Endometrial microvascular endothelial cells (primary cell): ENCODE results near the gene HACE1. TPM values are rescaled to one million over a fixed set of nuclear protein-coding genes. Genes with fewer than 3 reads are reported as not detected.
"Not testable (repeated sequence)": the region's sequence is repeated elsewhere in the genome, so short reads cannot be mapped to it uniquely, and the experiment has no call there.

ENCODE experiments used
- in situ Hi-C: cut with HindIII; loops from 2 replicates; pipeline ENCODE4 v1.10.0; 2017; ENCODE audit warnings: low sequenced_read_pairs, low pct_unique_long_range_greater_than_20kb; ENCODE audit errors: inconsistent ontology term
- total RNA-seq: library from RNA; depleted of rRNA; stranded (reverse); fragments of >200 nt; gene quantifications from one replicate; pipeline ENCODE4 v1.2.3, GENCODE V29; 2015; ENCODE audit errors: inconsistent ontology term

The HACE1 gene
- total RNA-seq, 1 donor from 2014 or later = 9.7 TPM

DNA sequence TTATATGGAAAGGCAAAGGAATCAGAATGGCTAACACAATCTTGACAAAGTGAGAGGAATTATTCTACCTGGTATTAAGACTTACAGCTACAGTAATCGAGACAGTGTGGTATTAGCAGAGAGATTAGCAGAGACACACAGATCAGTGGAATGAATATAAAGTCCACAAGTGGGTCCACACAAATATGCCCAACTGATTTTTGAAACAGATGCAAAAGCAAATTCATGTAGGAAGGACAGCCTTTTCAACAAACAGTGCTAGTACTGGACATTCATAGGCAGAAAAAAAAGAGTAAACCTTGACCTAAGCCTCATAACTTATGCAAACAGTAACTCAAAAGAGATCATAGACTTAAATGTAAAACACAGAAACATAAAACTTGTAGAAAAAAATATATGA, 22.6 kb downstream of the HACE1 start:
- in situ Hi-C loops = no loop called here

DNA sequence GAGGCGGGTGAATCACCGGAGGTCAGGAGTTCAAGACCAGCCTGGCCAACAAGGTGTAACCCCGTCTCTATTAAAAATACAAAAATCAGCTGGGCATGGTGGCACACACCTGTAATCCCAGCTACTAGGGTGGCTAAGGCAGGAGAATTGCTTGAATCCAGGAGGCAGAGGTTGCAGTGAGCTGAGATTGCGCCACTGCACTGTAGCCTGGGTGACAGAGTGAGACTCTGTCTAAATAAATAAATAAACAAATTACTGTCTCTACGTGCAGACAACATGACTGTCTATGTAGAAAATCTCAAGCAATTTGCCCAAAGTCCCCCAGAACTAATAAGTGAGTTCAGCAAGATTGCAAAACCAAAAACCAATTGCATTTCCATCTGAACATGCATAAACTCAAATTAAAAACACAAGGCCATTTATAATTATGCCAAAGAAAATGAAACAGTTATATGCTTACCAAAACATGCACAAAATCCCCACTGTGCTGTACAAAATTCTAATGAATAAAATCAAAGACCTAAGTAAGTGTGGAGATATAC, 23.2 kb downstream of the HACE1 start:
- in situ Hi-C loops = not testable (repeated sequence)

DNA sequence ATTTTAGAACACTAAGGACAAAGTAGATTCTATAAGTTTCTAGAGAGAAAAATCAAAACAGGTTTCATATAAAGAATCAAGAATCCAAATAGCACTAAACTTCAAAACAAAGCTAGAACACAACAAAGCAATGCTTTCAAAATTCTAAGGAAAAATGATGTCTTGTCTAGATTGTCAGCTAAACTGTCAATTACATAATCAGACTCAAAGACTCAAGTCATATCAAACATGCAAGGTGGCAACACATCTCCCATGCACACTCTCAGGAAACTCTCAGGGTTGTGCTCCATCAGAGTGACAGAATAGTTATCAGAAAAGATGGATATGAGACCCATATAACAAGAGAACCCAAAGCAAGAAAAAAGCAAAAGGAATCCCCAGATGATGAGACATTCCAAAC, 23.9 kb downstream of the HACE1 start:
- in situ Hi-C loops = no loop called here

- in situ Hi-C loops = no loop called here
Observed at GRCh38 chr6:104829183-104829958, 30.3 kb downstream of the HACE1 start.

DNA sequence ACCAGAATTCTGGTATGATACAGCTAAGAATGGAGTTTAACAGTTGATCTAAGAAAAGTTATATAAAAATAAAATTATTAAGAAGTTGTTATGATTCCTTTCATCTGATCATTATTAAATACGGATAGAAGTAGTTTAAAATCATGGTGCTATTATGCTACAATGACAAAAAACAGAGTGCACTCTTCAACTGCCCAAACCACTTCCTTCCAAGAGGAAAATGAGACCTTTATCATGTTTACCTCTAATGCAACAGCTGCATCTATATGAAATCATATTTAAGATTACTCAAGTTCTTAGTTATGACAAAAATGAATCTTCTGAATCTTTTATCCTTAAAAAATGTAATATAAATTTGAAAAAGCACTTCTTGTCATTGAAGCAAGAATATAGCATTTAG, 31.2 kb downstream of the HACE1 start:
- in situ Hi-C loops = no loop called here

- in situ Hi-C loops = not testable (repeated sequence)
Observed at GRCh38 chr6:104820820-104821219, 38.9 kb downstream of the HACE1 start.

DNA sequence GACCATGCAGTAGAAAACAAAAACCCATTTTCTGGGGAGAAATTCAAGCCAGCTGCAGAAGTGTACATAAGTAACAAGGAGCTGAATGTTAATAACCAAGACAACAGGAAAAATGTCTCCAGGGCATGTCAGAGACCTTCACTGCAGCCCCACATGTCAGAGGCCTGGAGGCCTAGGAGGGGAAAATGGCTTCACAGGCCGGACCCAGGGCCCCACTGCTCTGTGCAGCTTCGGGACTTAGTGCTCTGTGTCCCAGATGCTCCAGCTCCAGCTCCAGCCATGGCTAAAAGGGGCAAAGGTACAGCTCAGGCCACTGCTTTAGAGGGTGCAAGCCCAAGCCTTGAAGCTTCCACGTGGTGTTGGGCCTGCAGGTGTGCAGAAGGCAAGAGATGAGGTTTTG, 43.6 kb downstream of the HACE1 start:
- in situ Hi-C loops = no loop called here

DNA sequence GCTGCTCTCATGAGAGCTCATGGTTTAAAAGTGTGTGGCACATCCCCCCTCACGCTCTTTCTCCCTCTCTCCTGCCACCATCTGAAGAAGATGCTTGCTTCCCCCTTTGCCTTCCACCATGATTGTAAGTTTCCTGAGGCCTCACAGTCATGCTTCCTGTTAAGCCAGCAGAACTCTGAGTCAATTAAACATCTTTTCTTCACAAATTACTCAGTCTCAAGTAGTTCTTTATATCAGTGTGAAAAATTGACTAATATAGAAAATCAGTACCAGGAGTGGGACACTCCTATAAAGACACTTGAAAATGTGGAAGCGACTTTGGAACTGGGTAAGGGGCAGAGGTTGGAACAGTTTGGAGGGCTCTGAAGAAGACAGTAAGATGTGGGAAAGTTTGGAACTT, 45.0 kb downstream of the HACE1 start:
- in situ Hi-C loops = no loop called here

GRCh38 chr6:104813552-104813951, 46.2 kb downstream of the HACE1 start:
- in situ Hi-C loops = no loop called here

GRCh38 chr6:104809116-104809515, 50.6 kb downstream of the HACE1 start:
- in situ Hi-C loops = no loop called here

GRCh38 chr6:104805335-104805734, 54.4 kb downstream of the HACE1 start:
- in situ Hi-C loops = not testable (repeated sequence)

GRCh38 chr6:104799134-104799657, 60.5 kb downstream of the HACE1 start:
- in situ Hi-C loops = no loop called here

DNA sequence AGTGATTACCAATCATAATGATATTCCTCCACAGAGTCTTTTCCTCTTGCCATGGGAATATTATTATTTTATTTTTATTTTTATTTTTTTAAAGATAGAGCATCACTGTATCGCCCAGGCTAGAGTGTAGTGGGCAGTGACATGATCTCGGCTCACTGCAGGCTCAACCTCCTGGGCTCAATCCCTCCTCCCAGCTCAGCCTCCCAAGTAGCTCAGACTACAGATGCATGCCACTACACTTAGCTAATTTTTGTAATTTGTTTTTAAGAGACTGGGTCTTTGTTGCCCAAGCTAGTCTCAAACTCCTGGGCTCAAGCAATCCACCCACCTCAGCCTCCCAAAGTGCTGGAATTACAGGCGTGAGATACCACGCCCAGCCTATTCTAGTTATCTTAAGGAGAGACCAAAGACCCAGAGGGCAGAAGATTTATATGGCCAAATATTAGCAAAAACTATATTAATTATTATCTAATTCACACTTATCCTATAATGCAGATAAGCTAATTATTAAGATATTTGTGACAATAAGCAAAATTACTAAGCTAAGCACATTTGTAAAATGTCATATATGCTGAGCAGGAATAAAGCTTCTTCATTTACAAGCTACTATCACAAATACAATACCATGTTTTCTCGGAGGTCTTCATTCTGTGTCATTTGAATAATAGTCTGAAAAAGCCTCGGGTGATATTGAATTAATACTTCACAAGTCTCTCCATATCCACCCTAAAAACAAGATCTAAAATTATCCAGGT, 63.5 kb downstream of the HACE1 start:
- in situ Hi-C loops = no loop called here

- in situ Hi-C loops = no loop called here
Observed at GRCh38 chr6:104795363-104795762, 64.4 kb downstream of the HACE1 start.

GRCh38 chr6:104789770-104790190, 69.9 kb downstream of the HACE1 start:
- in situ Hi-C loops = no loop called here

GRCh38 chr6:104788400-104788799, 71.3 kb downstream of the HACE1 start:
- in situ Hi-C loops = no loop called here

DNA sequence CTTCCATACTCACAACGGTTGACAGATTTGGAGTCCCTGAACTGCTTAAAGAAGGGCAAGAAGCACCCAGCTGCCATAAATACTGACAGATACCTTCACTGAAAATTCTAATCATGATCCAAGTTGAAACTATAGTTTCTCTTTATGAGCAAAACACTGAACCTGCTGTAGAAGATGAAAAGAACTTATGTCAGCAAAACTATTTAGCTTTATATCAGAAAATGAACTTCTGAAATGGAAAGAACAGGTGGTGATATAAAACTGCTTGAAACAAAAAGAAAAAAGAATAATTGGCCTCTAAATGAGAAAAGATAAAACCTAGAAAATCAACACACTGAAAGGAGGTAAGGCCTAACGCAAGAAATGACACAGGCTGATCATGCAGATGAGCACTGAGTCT, 72.4 kb downstream of the HACE1 start:
- in situ Hi-C loops = no loop called here

DNA sequence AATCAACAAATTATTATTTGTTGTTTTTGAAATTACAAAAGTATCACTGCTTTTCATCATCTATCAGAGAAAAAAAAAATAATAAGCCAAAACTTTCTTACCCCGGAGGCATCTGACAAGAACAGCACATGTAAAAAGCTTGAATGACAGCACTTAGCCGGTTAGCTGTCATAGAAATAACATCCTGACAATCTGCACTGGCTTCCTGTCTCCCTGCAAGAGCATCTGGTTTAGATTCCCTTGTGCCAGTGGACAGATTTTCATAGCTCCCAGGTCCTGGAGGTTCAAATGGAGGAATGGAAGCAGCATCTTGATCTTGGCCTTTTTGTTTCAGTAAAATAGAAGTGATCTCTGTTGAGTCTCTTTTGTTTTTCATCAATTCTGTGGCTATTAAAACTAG, 74.8 kb downstream of the HACE1 start:
- in situ Hi-C loops = no loop called here

GRCh38 chr6:104771258-104771832, 88.4 kb downstream of the HACE1 start:
- in situ Hi-C loops = no loop called here
